NAMALWA (cell line): ENCODE measurements around the gene RASA3.

ENCODE experiments used
- DNase-seq: peaks from one replicate; pipeline ENCODE4 v3.0.0-alpha.2; 2015; ENCODE audit warnings: low spot score

RASA3 gene

GRCh38 chr13:113967729-113968462 lies 164.5 kb downstream of the RASA3 start:
- DNase-seq, result no peak

DNA sequence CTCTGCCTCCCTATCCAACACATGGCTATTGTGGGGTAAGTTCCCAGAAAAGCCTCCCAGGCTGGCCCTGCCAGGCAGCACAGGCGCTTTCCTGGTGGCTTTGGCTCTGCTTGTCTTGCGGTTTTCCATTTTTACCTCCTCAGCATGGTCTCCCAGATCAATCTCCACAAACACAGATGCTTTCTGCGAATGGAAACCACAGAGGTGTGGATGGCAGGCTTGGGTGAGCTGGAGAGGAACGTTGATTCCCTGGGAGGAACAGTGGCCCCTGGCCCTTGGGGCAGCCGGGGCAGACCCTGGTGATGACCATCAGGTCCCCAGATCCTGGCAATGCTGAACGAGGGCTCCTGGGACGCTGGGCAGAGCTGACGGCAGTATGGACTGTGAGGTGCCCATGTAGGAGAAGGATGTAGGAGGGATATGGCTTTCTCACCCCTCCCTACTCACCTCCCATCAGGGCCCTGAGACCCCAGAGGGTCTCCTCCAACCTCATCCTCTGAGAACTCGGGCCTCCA lies 165.2 kb downstream of the RASA3 start:
- no peak for DNase-seq

DNA sequence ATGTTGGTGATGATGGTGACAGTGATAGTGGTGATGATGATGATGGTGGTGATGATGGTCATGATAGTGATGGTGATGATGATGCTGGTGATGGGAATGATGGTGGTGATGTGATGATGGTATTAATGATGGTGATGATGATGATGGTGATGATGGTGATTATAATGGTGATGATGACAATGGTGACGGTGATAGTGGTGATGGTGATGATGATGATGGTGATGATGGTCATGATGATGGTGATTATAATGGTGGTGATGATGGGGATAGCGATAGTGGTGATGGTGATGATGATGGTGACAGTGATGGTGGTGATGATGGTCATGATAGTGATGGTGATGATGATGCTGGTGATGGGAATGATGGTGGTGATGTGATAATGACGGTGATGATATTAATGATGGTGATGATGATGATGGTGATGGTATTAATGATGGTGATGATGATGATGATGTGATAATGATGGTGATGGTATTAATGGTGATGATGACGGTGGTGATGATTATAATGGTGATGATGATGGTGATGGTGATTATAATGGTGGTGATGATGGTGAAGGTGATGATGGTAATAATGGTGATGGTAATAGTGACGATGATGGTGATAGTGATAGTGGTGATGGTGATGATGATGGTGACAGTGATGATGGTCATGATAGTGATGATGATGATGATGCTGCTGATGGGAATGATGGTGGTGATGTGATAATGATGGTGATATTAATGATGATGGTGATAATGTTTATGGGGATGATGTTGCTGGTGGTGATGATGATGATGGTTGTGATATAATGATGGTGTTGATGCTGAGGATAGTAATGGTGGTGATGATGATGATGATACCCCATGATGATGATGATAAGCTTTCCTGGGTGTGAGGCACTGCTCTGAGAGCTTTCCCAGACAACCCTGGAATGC lies 166.2 kb downstream of the RASA3 start:
- DNase-seq, result no peak

- no peak for DNase-seq
Observed at GRCh38 chr13:113965383-113965874, 167.0 kb downstream of the RASA3 start.

- DNase-seq, result no peak
Observed at GRCh38 chr13:113964251-113964995, 168.0 kb downstream of the RASA3 start.

GRCh38 chr13:113963376-113963775 lies 169.0 kb downstream of the RASA3 start:
- no peak for DNase-seq

DNA sequence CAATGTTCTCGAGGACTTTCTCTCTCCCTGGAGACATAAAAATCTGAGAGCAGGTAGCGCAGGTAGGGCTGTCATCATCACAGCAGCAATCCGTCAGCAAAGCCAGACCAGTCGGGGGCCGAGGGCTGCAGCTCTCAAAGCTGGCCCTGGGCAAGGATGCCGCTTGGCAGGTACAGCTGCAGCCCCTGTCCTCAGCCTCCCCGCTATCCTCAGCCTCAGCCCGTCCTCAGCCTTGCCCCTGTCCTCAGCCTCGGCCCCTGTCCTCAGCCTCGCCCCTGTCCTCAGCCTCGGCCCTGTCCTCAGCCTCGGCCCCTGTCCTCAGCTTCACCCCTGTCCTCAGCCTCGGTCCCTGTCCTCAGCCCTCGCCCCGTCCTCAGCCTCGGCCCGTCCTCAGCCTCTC lies 169.4 kb downstream of the RASA3 start:
- no peak for DNase-seq

GRCh38 chr13:113962386-113962785 lies 170.0 kb downstream of the RASA3 start:
- DNase-seq, result no peak

DNA sequence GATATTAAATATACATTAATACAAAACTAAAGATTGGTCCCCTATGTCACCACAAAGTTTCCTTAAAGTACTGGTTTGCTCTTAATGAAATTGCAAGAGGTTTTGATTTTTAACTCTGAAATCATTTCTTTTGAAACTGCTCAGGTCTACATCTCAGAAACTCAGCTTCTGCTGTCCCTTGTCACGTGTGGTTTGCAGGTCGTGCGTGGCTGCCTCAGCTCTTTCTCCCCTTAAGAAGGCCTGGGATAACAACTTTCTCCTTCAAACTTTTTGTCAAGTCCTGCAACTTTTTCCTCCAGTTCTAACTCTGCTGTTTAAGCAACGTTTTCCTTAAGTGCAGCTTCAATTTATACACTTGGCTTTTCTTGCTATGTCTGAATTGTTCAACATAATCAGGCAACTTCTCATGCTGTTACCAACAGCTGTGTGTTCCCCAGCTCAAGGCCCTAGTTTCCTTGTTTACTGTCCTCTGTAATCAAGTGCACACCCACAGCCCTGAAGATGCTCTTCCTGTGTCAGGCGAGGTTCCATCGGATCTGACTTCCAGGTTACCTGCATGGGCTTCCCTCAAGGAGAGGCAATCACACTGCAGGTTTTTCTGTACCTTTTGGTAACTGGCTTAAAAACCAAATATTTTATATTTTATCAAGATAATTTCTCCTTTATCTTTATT lies 172.0 kb downstream of the RASA3 start:
- no peak for DNase-seq

- DNase-seq, result peak; percentile 23
Observed at GRCh38 chr13:113959198-113959597, 173.2 kb downstream of the RASA3 start.

DNA sequence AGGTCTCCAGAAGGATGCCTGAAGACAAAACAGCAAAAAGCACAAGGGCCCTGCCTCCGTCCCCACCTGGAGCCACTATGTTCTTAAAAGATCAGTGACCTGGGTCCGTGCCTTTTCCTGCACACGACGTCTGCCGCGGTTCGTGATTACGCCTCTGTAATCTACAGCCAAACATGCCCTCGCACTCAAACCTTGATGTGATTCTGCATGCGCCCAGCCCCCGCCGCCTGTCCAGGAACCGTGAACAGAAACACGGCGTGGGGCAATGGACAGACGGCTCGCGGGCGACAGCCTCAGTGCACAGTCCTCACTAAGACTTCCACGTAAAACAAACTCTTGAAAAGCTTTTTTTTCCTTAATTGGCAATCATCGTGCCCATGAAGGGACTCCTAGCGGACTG lies 174.1 kb downstream of the RASA3 start:
- DNase-seq, result no peak

GRCh38 chr13:113956571-113956970 lies 175.9 kb downstream of the RASA3 start:
- DNase-seq, result no peak

DNA sequence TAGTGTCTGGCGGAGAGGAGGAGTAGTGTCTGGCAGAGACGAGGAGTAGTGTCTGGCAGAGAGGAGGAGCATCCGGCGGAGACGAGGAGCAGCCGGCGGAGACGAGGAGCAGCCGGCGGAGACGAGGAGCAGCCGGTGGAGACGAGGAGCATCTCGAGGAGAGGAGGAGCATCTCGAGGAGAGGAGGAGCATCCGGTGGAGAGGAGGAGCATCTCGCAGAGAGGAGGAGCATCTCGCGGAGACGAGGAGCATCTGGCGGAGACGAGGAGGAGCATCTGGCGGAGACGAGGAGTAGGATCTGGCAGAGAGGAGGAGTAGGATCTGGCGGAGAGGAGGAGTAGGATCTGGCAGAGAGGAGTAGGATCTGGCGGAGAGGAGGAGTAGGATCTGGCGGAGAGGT lies 176.7 kb downstream of the RASA3 start:
- DNase-seq, result no peak

- no peak for DNase-seq
Observed at GRCh38 chr13:113955235-113955634, 177.2 kb downstream of the RASA3 start.

DNA sequence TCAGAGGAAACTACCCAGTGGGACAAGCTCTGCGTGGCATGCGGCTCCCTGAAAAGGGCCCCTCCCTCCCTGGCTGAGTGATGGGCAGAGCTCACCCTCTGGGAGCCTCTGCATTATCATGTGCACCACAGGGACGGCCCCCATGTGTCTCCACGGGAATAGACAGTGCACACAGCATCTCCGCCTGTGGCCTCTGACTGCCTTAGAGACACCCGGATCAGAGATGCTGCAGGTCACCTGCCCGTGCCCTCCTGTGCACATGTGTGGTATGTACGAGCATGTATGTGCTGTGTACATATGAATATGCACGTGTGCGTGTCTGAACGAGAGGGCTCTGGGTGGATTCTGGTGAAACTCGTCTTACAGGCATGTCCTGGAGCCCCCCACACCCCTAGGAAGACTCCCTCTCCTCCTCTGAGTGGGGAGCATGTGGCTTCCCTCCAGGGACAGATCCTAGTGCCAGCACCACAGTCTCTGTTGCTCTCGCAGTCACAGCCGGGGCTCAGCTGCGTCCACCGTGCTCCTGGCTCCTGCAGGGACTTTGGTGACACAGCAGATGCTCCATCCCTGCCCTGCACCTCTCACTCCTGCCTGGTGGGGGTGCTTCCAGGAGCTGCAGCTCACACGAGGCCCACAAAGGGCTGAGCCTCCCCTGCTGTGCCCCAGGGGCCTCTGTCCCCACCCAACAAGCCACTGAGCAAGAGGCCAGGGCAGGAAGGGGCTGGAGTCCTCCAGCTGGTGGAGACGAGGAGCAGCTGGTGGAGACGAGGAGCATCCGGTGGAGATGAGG lies 178.2 kb downstream of the RASA3 start:
- DNase-seq, result no peak

- no peak for DNase-seq
Observed at GRCh38 chr13:113953561-113953960, 178.9 kb downstream of the RASA3 start.

DNA sequence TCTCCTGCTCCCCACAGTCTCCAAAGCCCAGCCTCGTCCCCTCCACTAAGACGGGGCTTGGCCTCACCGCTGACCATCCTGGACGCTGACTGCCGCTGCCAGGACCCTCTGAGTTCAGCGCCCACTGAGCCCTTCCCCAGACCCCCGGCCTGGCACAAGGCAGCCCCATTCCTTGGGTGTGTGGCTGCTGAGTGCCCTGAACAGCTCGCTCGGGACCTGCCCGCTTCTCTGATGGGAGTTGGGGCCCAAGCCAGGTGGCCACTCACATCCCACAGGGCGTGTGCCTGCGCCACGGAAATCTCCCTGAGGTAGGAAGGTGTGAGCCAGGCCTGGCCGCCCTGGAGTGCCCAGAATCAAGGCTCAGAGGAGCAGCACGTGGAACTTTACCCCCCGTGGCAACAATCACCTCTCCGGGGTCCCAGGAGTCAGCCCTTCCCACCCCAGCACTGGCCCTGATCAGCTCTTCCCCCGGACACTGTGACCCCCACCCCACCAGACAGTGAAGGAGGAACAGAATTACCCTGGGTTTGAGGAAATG lies 179.4 kb downstream of the RASA3 start:
- DNase-seq, result no peak

- no peak for DNase-seq
Observed at GRCh38 chr13:113952151-113952982, 180.1 kb downstream of the RASA3 start.

DNA sequence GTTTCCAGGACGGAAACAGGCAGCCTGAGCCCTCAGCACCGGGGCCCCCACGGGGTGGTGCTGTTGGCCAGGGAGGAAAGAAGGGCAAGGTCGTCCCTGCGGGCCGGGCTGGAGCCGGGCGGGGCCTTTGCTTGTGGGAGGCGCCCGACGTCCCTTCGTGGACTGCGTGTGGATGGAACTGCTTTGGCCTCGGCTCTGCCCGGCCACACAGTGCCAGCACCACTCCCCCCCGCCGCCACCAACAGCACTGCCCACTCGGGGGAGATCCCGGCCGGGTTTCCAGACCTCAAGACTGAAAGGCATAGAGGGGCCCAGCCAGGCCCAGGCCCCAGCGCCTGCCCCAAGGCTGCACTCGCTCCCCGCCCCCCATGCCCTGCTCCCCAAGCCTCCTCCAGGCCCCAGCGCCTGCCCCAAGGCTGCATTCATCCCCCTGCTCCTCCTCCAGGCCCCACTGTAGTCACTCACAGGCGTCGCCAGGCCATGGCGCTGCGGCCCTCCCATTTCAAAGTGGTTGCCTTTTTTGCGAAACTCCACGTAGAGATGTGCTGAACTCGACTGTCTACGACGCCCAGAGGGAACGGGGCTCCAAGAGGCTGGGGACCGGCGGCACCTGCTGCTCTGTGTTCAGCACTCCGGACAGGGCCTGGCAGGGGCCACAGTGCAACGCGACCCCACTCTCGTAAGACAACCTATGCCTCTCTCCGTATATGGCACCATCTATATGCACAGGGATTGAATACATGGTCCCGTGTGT lies 181.0 kb downstream of the RASA3 start:
- DNase-seq, result peak; percentile 73
